Measurements from ENCODE around the gene ZNF106.

The ZNF106 gene

GRCh38 chr15:42490671-42491538 is at the start of gene ZNF106:
Gene ZNF106, minus strand, starts transcription at chr15:42491141. Its CDS starts 18,852 bp downstream, at chr15:42472289.
- DNase-seq (ENCODE audit: low read depth, low spot score): peak; percentile 58
- CTCF ChIA-PET: interaction anchor here (1.0 to 2.6 kb wide), 6 partner anchors 14 to 161 kb away, joined by 3 to 7 read pairs (median 4); no protein-coding TSS in a partner anchor
- peak within 1 kb of the TSS; percentile 96 for H3K4me3 ChIP-seq (ENCODE audit: low read depth, low read length)
- peak; percentile 30 for TF ChIP-seq CTCF (IDR thresholded peaks at IDR 0.05; ENCODE audit: insufficient read depth, low read length, missing control alignments)
- POLR2A ChIA-PET: interaction anchor here (0.5 to 1.0 kb wide), 3 partner anchors 8 to 56 kb away, joined by 3 to 4 read pairs (median 3); no protein-coding TSS in a partner anchor

GRCh38 chr15:42533246-42533645 is 42.3 kb upstream of the ZNF106 start:
- ChIA-PET POLR2A (no interaction called here), CTCF (no interaction called here)
- H3K4me3 ChIP-seq (ENCODE audit: low read depth, low read length): no peak overlapping the region
- TF ChIP-seq CTCF (IDR thresholded peaks at IDR 0.05; ENCODE audit: insufficient read depth, low read length, missing control alignments): no peak
- DNase-seq (ENCODE audit: low read depth, low spot score): no peak

GRCh38 chr15:42528970-42529369 is 38.0 kb upstream of the ZNF106 start:
- POLR2A ChIA-PET: no interaction called here
- TF ChIP-seq CTCF (IDR thresholded peaks at IDR 0.05; ENCODE audit: insufficient read depth, low read length, missing control alignments): no peak
- DNase-seq (ENCODE audit: low read depth, low spot score): no peak
- CTCF ChIA-PET: interaction anchor here (1.7 kb wide), 1 partner anchor 122 kb away, joined by 3 read pairs; no protein-coding TSS in a partner anchor
- H3K4me3 ChIP-seq (ENCODE audit: low read depth, low read length): no peak overlapping the region

- no peak for DNase-seq (ENCODE audit: low read depth, low spot score)
- ChIA-PET CTCF (no interaction called here), POLR2A (no interaction called here)
- no peak overlapping the region for H3K4me3 ChIP-seq (ENCODE audit: low read depth, low read length)
- TF ChIP-seq CTCF (IDR thresholded peaks at IDR 0.05; ENCODE audit: insufficient read depth, low read length, missing control alignments): no peak
Observed at GRCh38 chr15:42523331-42523730, 32.4 kb upstream of the ZNF106 start.

GRCh38 chr15:42511007-42511391 is 20.1 kb upstream of the ZNF106 start:
- H3K4me3 ChIP-seq (ENCODE audit: low read depth, low read length): no peak overlapping the region
- TF ChIP-seq CTCF (IDR thresholded peaks at IDR 0.05; ENCODE audit: insufficient read depth, low read length, missing control alignments): no peak
- ChIA-PET CTCF (interaction anchor here (1.0 to 1.5 kb wide), 2 partner anchors 9 to 11 kb away, joined by 3 to 6 read pairs; no protein-coding TSS in a partner anchor), POLR2A (interaction anchor here (0.9 kb wide), 1 partner anchor 16 kb away, joined by 3 read pairs; no protein-coding TSS in a partner anchor)
- no peak for DNase-seq (ENCODE audit: low read depth, low spot score)
